Muscle layer of duodenum (tissue), 2 donors: Measurements from ENCODE around the gene PTPRK.

Experiments
- H3K27ac ChIP-seq: one replicate; pipeline ENCODE4 v1.7.0; 2013; ENCODE audit warnings: mild to moderate bottlenecking, low read length
- H3K27me3 ChIP-seq: one replicate; pipeline ENCODE4 v1.7.0; 2013; ENCODE audit warnings: low read depth, mild to moderate bottlenecking, control low read depth, low read length
- H3K36me3 ChIP-seq, 2 donors: one replicate each; pipeline ENCODE4 v1.7.0; 2013; ENCODE audit warnings: low read length in 2 of 2, control low read depth in 1 of 2, mild to moderate bottlenecking in 1 of 2; ENCODE audit not compliant: insufficient read depth in 2 of 2, control insufficient read depth in 1 of 2
- H3K4me1 ChIP-seq, 2 donors: one replicate each; pipeline ENCODE4 v1.7.0; 2013; ENCODE audit warnings: low read length in 2 of 2, mild to moderate bottlenecking in 2 of 2, control low read depth in 1 of 2, moderate library complexity in 1 of 2; ENCODE audit not compliant: insufficient read depth in 2 of 2, control insufficient read depth in 1 of 2
- H3K4me3 ChIP-seq, 2 donors: one replicate each; pipeline ENCODE4 v1.7.0; 2013; ENCODE audit warnings: low read length in 2 of 2, low read depth in 1 of 2, mild to moderate bottlenecking in 1 of 2
- H3K9me3 ChIP-seq, 2 donors: one replicate each; pipeline ENCODE4 v1.7.0; 2013; ENCODE audit warnings: low read length in 2 of 2, control low read depth in 1 of 2, mild to moderate bottlenecking in 1 of 2; ENCODE audit not compliant: control insufficient read depth in 1 of 2
- donor health status: healthy.

Gene PTPRK

GRCh38 chr6:128339635-128340450, 180.6 kb downstream of the PTPRK start:
- Histone ChIP-seq H3K4me3 (no peak overlapping the region), H3K4me1 (peaks cover 11 to 27% of the 10 kb centered on the region in 2 donors), H3K27me3 (no peaks in the 10 kb centered on the region), H3K27ac (peak overlapping the region; percentile 41), H3K9me3 (no peaks in the 10 kb centered on the region), H3K36me3 (no peaks in the 10 kb centered on the region)

GRCh38 chr6:128337619-128338018, 182.8 kb downstream of the PTPRK start:
- Histone ChIP-seq H3K27ac (no peak overlapping the region), H3K4me3 (no peak overlapping the region), H3K36me3 (no peaks in the 10 kb centered on the region), H3K27me3 (no peaks in the 10 kb centered on the region), H3K4me1 (peaks cover 11 to 31% of the 10 kb centered on the region in 2 donors), H3K9me3 (no peaks in the 10 kb centered on the region)

- peaks cover 11 to 31% of the 10 kb centered on the region in 2 donors for H3K4me1 ChIP-seq
- no peak overlapping the region for H3K27ac ChIP-seq
- H3K4me3 ChIP-seq = no peak overlapping the region
- no peaks in the 10 kb centered on the region for H3K36me3 ChIP-seq
- H3K27me3 ChIP-seq = no peaks in the 10 kb centered on the region
- no peaks in the 10 kb centered on the region for H3K9me3 ChIP-seq
These were observed 183.8 kb downstream of the PTPRK start for GRCh38 chr6:128336436-128337095.

- H3K4me1 ChIP-seq = peaks cover 11 to 31% of the 10 kb centered on the region in 2 donors
- H3K36me3 ChIP-seq = no peaks in the 10 kb centered on the region
- H3K27ac ChIP-seq = no peak overlapping the region
- no peak overlapping the region for H3K4me3 ChIP-seq
- H3K9me3 ChIP-seq = no peaks in the 10 kb centered on the region
- H3K27me3 ChIP-seq = no peaks in the 10 kb centered on the region
These were observed 184.4 kb downstream of the PTPRK start for GRCh38 chr6:128335963-128336362.

GRCh38 chr6:128333581-128334223, 186.7 kb downstream of the PTPRK start:
- Histone ChIP-seq H3K27me3 (no peaks in the 10 kb centered on the region), H3K9me3 (no peaks in the 10 kb centered on the region), H3K36me3 (no peaks in the 10 kb centered on the region), H3K4me1 (peaks cover 0 to 14% of the 10 kb centered on the region in 2 donors), H3K27ac (no peak overlapping the region), H3K4me3 (no peak overlapping the region)

GRCh38 chr6:128327890-128328289, 192.5 kb downstream of the PTPRK start:
- H3K36me3 ChIP-seq = no peaks in the 10 kb centered on the region
- no peak overlapping the region for H3K4me3 ChIP-seq
- H3K4me1 ChIP-seq = no peaks in the 10 kb centered on the region
- no peaks in the 10 kb centered on the region for H3K27me3 ChIP-seq
- H3K9me3 ChIP-seq = no peaks in the 10 kb centered on the region
- H3K27ac ChIP-seq = no peak overlapping the region

GRCh38 chr6:128323011-128323410, 197.4 kb downstream of the PTPRK start:
- H3K9me3 ChIP-seq = no peaks in the 10 kb centered on the region
- H3K27ac ChIP-seq = no peak overlapping the region
- H3K27me3 ChIP-seq = no peaks in the 10 kb centered on the region
- H3K36me3 ChIP-seq = no peaks in the 10 kb centered on the region
- no peaks in the 10 kb centered on the region for H3K4me1 ChIP-seq
- no peak overlapping the region for H3K4me3 ChIP-seq

- no peaks in the 10 kb centered on the region for H3K9me3 ChIP-seq
- H3K4me3 ChIP-seq = no peak overlapping the region
- no peaks in the 10 kb centered on the region for H3K36me3 ChIP-seq
- no peaks in the 10 kb centered on the region for H3K4me1 ChIP-seq
- no peak overlapping the region for H3K27ac ChIP-seq
- H3K27me3 ChIP-seq = no peaks in the 10 kb centered on the region
These were observed 200.5 kb downstream of the PTPRK start for GRCh38 chr6:128319946-128320345.

- Histone ChIP-seq H3K4me1 (no peaks in the 10 kb centered on the region), H3K4me3 (no peak overlapping the region), H3K36me3 (no peaks in the 10 kb centered on the region), H3K9me3 (no peaks in the 10 kb centered on the region), H3K27me3 (no peaks in the 10 kb centered on the region), H3K27ac (no peak overlapping the region)
These were observed 201.2 kb downstream of the PTPRK start for GRCh38 chr6:128319157-128319556.

GRCh38 chr6:128316258-128316929, 204.0 kb downstream of the PTPRK start:
- Histone ChIP-seq H3K4me1 (no peaks in the 10 kb centered on the region), H3K27ac (no peak overlapping the region), H3K36me3 (no peaks in the 10 kb centered on the region), H3K4me3 (no peak overlapping the region), H3K9me3 (no peaks in the 10 kb centered on the region), H3K27me3 (no peaks in the 10 kb centered on the region)

- H3K36me3 ChIP-seq = no peaks in the 10 kb centered on the region
These were observed 206.2 kb downstream of the PTPRK start for GRCh38 chr6:128314190-128314589.

More at GRCh38 chr6:128314190-128314589, 206.2 kb downstream of the PTPRK start:
- H3K9me3 ChIP-seq = no peaks in the 10 kb centered on the region
- no peaks in the 10 kb centered on the region for H3K4me1 ChIP-seq
- H3K27ac ChIP-seq = no peak overlapping the region
- no peak overlapping the region for H3K4me3 ChIP-seq
- no peaks in the 10 kb centered on the region for H3K27me3 ChIP-seq
